ENCODE measurements around the gene ZFP91.

The ZFP91 gene

GRCh38 chr11:58586998-58587397 lies 8.1 kb downstream of the ZFP91 start:
- no peak for DNase-seq

GRCh38 chr11:58591659-58592058 lies 12.8 kb downstream of the ZFP91 start:
- no peak for DNase-seq

- DNase-seq = no peak
These were observed 14.1 kb downstream of the ZFP91 start for GRCh38 chr11:58592760-58593472.

GRCh38 chr11:58594826-58595225 lies 16.0 kb downstream of the ZFP91 start:
- no peak for DNase-seq

GRCh38 chr11:58596621-58597020 lies 17.8 kb downstream of the ZFP91 start:
- no peak for DNase-seq

- DNase-seq = no peak
These were observed 18.8 kb downstream of the ZFP91 start for GRCh38 chr11:58597486-58598144.

GRCh38 chr11:58600510-58600909 lies 21.6 kb downstream of the ZFP91 start:
- no peak for DNase-seq

- DNase-seq = no peak
These were observed 28.3 kb downstream of the ZFP91 start for GRCh38 chr11:58606930-58607714.

- DNase-seq = no peak
These were observed 29.5 kb downstream of the ZFP91 start for GRCh38 chr11:58608331-58608730.

- DNase-seq = no peak
These were observed 30.9 kb downstream of the ZFP91 start for GRCh38 chr11:58609723-58610122.

- no peak for DNase-seq
These were observed 34.4 kb downstream of the ZFP91 start for GRCh38 chr11:58613228-58613627.

- no peak for DNase-seq
These were observed 36.7 kb downstream of the ZFP91 start for GRCh38 chr11:58615559-58615958.

- no peak for DNase-seq
These were observed 37.7 kb downstream of the ZFP91 start for GRCh38 chr11:58616594-58616993.

GRCh38 chr11:58617976-58618557 lies 39.2 kb downstream of the ZFP91 start:
- no peak for DNase-seq

GRCh38 chr11:58621586-58622262 lies 42.9 kb downstream of the ZFP91 start:
- DNase-seq = no peak

- DNase-seq = no peak
These were observed 43.5 kb downstream of the ZFP91 start, which contains the start of gene CNTF for GRCh38 chr11:58622344-58622743. TSS of gene CNTF (plus strand) at chr11:58622665. CDS start at chr11:58622753, 88 bp downstream.

GRCh38 chr11:58625086-58625485 lies 46.2 kb downstream of the ZFP91 start:
- DNase-seq = no peak

- no peak for DNase-seq
These were observed 47.1 kb downstream of the ZFP91 start for GRCh38 chr11:58625826-58626460.

- DNase-seq = no peak
These were observed 48.1 kb downstream of the ZFP91 start for GRCh38 chr11:58626934-58627483.

- DNase-seq = no peak
These were observed 49.6 kb downstream of the ZFP91 start for GRCh38 chr11:58628446-58628845.

GRCh38 chr11:58629857-58630256 lies 51.0 kb downstream of the ZFP91 start:
- no peak for DNase-seq

GRCh38 chr11:58631378-58631777 lies 52.5 kb downstream of the ZFP91 start:
- no peak for DNase-seq

All from left hindlimb (tissue), 1 donor.